HG03571 (cell line): ENCODE data around the gene MYZAP.

Experiments
- ATAC-seq: cut with Tn5 transposase; IDR thresholded peaks from one replicate; pipeline ENCODE4 v1.9.1; 2021; ENCODE audit not compliant: unreplicated experiment

Gene MYZAP

GRCh38 chr15:57562196-57562769 is 29.4 kb upstream of the MYZAP start:
- no peak for ATAC-seq

GRCh38 chr15:57563416-57563815 is 28.3 kb upstream of the MYZAP start:
- no peak for ATAC-seq

- no peak for ATAC-seq
Measured at GRCh38 chr15:57565311-57565710, 26.4 kb upstream of the MYZAP start.

GRCh38 chr15:57566834-57567233 is 24.9 kb upstream of the MYZAP start:
- no peak for ATAC-seq

GRCh38 chr15:57567891-57568290 is 23.8 kb upstream of the MYZAP start:
- no peak for ATAC-seq

GRCh38 chr15:57568299-57568698 is 23.4 kb upstream of the MYZAP start:
- no peak for ATAC-seq

GRCh38 chr15:57570340-57570739 is 21.4 kb upstream of the MYZAP start:
- ATAC-seq, result no peak

- no peak for ATAC-seq
Measured at GRCh38 chr15:57570994-57571393, 20.7 kb upstream of the MYZAP start.

- no peak for ATAC-seq
Measured at GRCh38 chr15:57571725-57572124, 20.0 kb upstream of the MYZAP start.

- no peak for ATAC-seq
Measured at GRCh38 chr15:57572468-57572867, 19.2 kb upstream of the MYZAP start.

- no peak for ATAC-seq
Measured at GRCh38 chr15:57573151-57573550, 18.6 kb upstream of the MYZAP start.

- ATAC-seq, result no peak
Measured at GRCh38 chr15:57575363-57575762, 16.3 kb upstream of the MYZAP start.

- no peak for ATAC-seq
Measured at GRCh38 chr15:57578288-57578900, 13.3 kb upstream of the MYZAP start.

GRCh38 chr15:57580428-57580827 is 11.3 kb upstream of the MYZAP start:
- no peak for ATAC-seq

GRCh38 chr15:57580866-57581265 is 10.8 kb upstream of the MYZAP start:
- ATAC-seq, result no peak

- no peak for ATAC-seq
Measured at GRCh38 chr15:57582090-57582489, 9.6 kb upstream of the MYZAP start.

- no peak for ATAC-seq
Measured at GRCh38 chr15:57583282-57583681, 8.4 kb upstream of the MYZAP start.

GRCh38 chr15:57583720-57584119 is 8.0 kb upstream of the MYZAP start:
- no peak for ATAC-seq

- no peak for ATAC-seq
Measured at GRCh38 chr15:57586661-57587424, 4.9 kb upstream of the MYZAP start.

GRCh38 chr15:57589281-57589680 is 2.4 kb upstream of the MYZAP start:
- ATAC-seq, result no peak

- no peak for ATAC-seq
Measured at GRCh38 chr15:57589754-57590153, 1.9 kb upstream of the MYZAP start.

GRCh38 chr15:57591237-57591821 is 375 bp upstream of the MYZAP start:
- ATAC-seq, result no peak
